OCI-LY3 (cell line): ENCODE measurements around the gene CHMP3.

ENCODE experiments used
- CTCF ChIP-seq: fragments of 200-600, 300-600 bp; sonication (generic); IDR thresholded peaks from 2 replicates; pipeline ENCODE4 v1.5.1; 2014; ENCODE audit warnings: antibody characterized with exemption, low read length, low read depth
- EZH2phosphoT487 ChIP-seq: fragments of 200-600 bp; shearing (Covaris generic); IDR thresholded peaks from 2 replicates; pipeline ENCODE4 v1.6.1; 2018; ENCODE audit warnings: antibody characterized with exemption, mixed run types, low read depth

- no peak for TF ChIP-seq CTCF
- no peak for TF ChIP-seq EZH2phosphoT487
Measured at GRCh38 chr2:86484385-86484784, 78.9 kb downstream of the CHMP3 start.
